PC-3 (cell line): ENCODE measurements around the gene SCARB1. TPM values are rescaled to one million over a fixed set of nuclear protein-coding genes. Genes with fewer than 3 reads are reported as not detected.

Experiments
- ATAC-seq: fragments of 200-7000 bp; cut with Tn5 transposase; 2 replicates; pipeline ENCODE4 v1.9.1; 2020; ENCODE audit warnings: mild to moderate bottlenecking, moderate library complexity
- BruUV-seq: library from RNA; stranded (reverse); fragments of 400-500 nt; replicated peaks from 2 replicates; lab custom pipeline; 2021; lab: Mats Ljungman, UMichigan
- CTCF ChIA-PET: fragments of 300-600 bp; sonication (Branson Sonifier 250); formaldehyde crosslinking; loops from one replicate; lab custom pipeline; 2022; ENCODE audit warnings: antibody characterized with exemption; lab: Charles Lee
- POLR2A ChIA-PET: fragments of 300-600 bp; sonication (Branson Sonifier 250); formaldehyde crosslinking; loops from one replicate; lab custom pipeline; 2022; ENCODE audit warnings: antibody characterized with exemption; ENCODE audit not compliant: unreplicated experiment; lab: Charles Lee
- DNase-seq: peaks from one replicate; pipeline ENCODE4 v3.0.0-alpha.2; 2015
- H2AFZ ChIP-seq: fragments of 300-600 bp; sonication (generic); 2 replicates; pipeline ENCODE4 v1.6.0; 2016; ENCODE audit warnings: antibody characterized with exemption, low read length
- H3F3A ChIP-seq: fragments of 300-600 bp; sonication (generic); one replicate; pipeline ENCODE4 v1.6.0; 2017; ENCODE audit warnings: antibody characterized with exemption, low read length, control low read depth, mild to moderate bottlenecking; ENCODE audit not compliant: unreplicated experiment
- H3K27ac ChIP-seq: fragments of 300-600 bp; sonication (generic); 2 replicates; pipeline ENCODE4 v1.5.1; 2016; ENCODE audit warnings: mild to moderate bottlenecking, low read length
- H3K27me3 ChIP-seq: fragments of 300-600 bp; sonication (generic); 2 replicates; pipeline ENCODE4 v1.6.1; 2016; ENCODE audit warnings: low read length, mixed read lengths
- H3K36me3 ChIP-seq: fragments of 300-600 bp; sonication (generic); 2 replicates; pipeline ENCODE4 v1.6.1; 2016; ENCODE audit warnings: low read depth, mixed run types, low read length, mixed read lengths
- H3K4me1 ChIP-seq: fragments of 300-600 bp; sonication (generic); 2 replicates; pipeline ENCODE4 v1.5.1; 2016; ENCODE audit warnings: low read length; ENCODE audit not compliant: insufficient read depth
- H3K4me2 ChIP-seq: fragments of 300-600 bp; sonication (generic); 2 replicates; pipeline ENCODE4 v1.6.0; 2016; ENCODE audit warnings: low read length
- H3K4me3 ChIP-seq: fragments of 300-600 bp; sonication (generic); 2 replicates; pipeline ENCODE4 v1.5.1; 2016; ENCODE audit warnings: mild to moderate bottlenecking, low read length, mixed read lengths
- H3K79me2 ChIP-seq: fragments of 300-600 bp; sonication (generic); 2 replicates; pipeline ENCODE4 v1.6.1; 2017; ENCODE audit warnings: low read length, mixed read lengths
- H3K9ac ChIP-seq: fragments of 300-600 bp; sonication (generic); 2 replicates; pipeline ENCODE4 v1.6.0; 2016; ENCODE audit warnings: mild to moderate bottlenecking, low read length
- H3K9me2 ChIP-seq: fragments of 300-600 bp; sonication (generic); replicated peaks from 2 replicates; pipeline ENCODE4 v1.6.1; 2016; ENCODE audit warnings: mixed run types, low read length, mixed read lengths
- H3K9me3 ChIP-seq: fragments of 300-600 bp; sonication (generic); 2 replicates; pipeline ENCODE4 v1.6.1; 2016; ENCODE audit warnings: low read length, mixed read lengths
- H4K20me1 ChIP-seq: fragments of 300-600 bp; sonication (generic); 2 replicates; pipeline ENCODE4 v1.6.1; 2016; ENCODE audit warnings: low read length, mixed read lengths
- EZH2 ChIP-seq: fragments of 300-600 bp; sonication (generic); IDR thresholded peaks from one replicate; pipeline ENCODE4 v1.6.1; 2017; ENCODE audit warnings: antibody characterized with exemption, mild to moderate bottlenecking, low read length; ENCODE audit not compliant: unreplicated experiment
- EZH2phosphoT487 ChIP-seq: fragments of 300-600 bp; sonication (generic); IDR thresholded peaks from 2 replicates; pipeline ENCODE4 v1.6.1; 2018; ENCODE audit warnings: mild to moderate bottlenecking, antibody characterized with exemption, low read length, borderline replicate concordance
- intact Hi-C: fragments of 100-400 bp; cut with micrococcal nuclease; formaldehyde crosslinking; loops from 2 replicates; pipeline ENCODE4 v1.9.0; 2023
- total RNA-seq: library from RNA; depleted of rRNA; stranded (reverse); fragments of >200 nt; gene quantifications from 2 replicates; pipeline ENCODE4 v1.2.3, GENCODE V29; 2014
- TF ChIP-seq, protein P1 (sequence below): fragments of 300-600 bp; sonication (generic); conservative IDR thresholded peaks from 2 replicates; pipeline ENCODE4 v1.5.1; 2017; ENCODE audit warnings: antibody characterized with exemption, low read depth, mild to moderate bottlenecking, low read length

The SCARB1 gene
- total RNA-seq, 1 experiment from 2014 or later: 79.1 TPM

DNA sequence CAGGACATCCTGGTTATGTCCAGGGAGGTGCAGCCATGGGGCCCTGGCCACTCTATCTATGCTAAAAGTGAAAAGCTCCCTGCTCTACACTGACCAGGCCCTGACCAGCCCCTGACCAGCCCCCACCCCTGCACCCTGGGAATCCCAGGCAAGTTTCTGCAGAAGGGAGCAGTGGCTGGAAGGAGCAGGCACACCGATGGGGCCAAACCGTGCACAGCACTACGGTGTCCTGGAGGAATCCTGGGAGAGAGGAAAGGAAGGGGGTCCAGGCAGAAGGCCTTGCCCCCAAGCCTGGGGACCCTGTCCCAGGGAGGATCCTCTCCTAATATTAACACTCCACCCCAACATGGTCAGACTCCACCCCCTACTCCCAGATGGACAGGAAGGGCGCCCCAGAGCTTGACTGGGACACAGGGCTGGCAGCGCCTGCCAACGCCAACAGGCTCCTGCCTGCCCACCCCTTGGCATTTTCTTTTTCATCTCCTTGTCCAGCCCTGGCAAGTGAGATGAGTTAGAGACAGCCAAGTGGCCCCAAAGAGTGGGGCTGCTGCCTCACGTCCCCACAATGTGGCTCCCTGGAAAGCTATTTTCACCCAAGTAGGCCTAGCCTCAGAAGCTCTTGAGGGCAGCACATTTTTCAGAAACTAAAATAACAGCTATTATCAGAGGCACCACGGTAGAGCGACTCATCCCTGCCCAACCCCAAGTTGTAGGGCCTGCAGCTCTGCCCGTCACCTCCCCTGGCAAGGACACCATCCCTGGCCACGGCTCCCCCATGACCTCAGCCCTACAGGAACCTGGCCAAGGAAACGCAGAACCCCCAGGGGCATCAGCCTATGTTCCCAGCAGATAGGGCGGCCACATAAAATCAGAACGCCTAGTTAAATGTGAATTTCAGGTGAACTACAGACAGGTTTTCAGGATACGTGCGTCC lies 82.6 kb downstream of the SCARB1 start:
- peak; percentile 25 for ATAC-seq
- Histone ChIP-seq H2AFZ (no peak overlapping the region), H3K79me2 (no peaks in the 10 kb centered on the region), H4K20me1 (no peaks in the 10 kb centered on the region), H3K4me2 (no peak overlapping the region), H3K27ac (no peak overlapping the region), H3K9ac (no peak overlapping the region), H3K9me2 (no peaks in the 10 kb centered on the region), H3K27me3 (no peaks in the 10 kb centered on the region), H3K4me3 (no peak overlapping the region), H3K36me3 (peaks cover 11% of the 10 kb centered on the region), H3F3A (peaks cover 7% of the 10 kb centered on the region), H3K9me3 (no peaks in the 10 kb centered on the region), H3K4me1 (peaks cover 6% of the 10 kb centered on the region)
- intact Hi-C loops: no loop called here
- no peak for TF ChIP-seq EZH2
- TF ChIP-seq EZH2phosphoT487: no peak
- TF ChIP-seq, protein P1, sequence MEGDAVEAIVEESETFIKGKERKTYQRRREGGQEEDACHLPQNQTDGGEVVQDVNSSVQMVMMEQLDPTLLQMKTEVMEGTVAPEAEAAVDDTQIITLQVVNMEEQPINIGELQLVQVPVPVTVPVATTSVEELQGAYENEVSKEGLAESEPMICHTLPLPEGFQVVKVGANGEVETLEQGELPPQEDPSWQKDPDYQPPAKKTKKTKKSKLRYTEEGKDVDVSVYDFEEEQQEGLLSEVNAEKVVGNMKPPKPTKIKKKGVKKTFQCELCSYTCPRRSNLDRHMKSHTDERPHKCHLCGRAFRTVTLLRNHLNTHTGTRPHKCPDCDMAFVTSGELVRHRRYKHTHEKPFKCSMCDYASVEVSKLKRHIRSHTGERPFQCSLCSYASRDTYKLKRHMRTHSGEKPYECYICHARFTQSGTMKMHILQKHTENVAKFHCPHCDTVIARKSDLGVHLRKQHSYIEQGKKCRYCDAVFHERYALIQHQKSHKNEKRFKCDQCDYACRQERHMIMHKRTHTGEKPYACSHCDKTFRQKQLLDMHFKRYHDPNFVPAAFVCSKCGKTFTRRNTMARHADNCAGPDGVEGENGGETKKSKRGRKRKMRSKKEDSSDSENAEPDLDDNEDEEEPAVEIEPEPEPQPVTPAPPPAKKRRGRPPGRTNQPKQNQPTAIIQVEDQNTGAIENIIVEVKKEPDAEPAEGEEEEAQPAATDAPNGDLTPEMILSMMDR: no peak
- ChIA-PET POLR2A (interaction anchor here (0.6 kb wide), 1 partner anchor 360 kb away, joined by 3 read pairs; no protein-coding TSS in a partner anchor), CTCF (no interaction called here)
- no peak for DNase-seq
- BruUV-seq: no TSS peak

DNA sequence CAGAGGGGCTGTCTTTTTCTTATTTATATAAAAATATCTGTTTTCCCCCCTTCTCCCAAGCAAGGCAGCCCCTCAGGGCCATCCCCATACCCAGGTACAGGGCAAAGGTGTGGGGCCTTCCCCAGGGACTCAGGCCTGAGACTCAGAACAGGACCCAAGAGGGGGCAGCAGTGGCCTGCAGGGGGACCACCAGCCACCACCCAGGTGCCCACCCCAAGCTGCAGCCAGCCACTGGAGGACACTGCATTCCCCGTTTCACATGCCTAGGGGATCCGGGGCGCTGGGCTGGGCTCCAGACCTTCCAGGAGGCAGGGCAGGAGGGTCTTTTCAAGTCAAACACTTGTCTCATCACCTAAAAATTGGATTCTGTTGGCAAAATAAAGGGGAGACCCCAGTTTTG lies 83.3 kb downstream of the SCARB1 start:
- peaks cover 7% of the 10 kb centered on the region for H3F3A ChIP-seq
- H3K4me1 ChIP-seq: peaks cover 13% of the 10 kb centered on the region
- ATAC-seq (no peak), DNase-seq (no peak)
- H4K20me1 ChIP-seq: no peaks in the 10 kb centered on the region
- ChIA-PET POLR2A (no interaction called here), CTCF (no interaction called here)
- no peak overlapping the region for H3K4me3 ChIP-seq
- TF ChIP-seq EZH2 (no peak), EZH2phosphoT487 (no peak)
- TF ChIP-seq, protein P1: no peak
- no peaks in the 10 kb centered on the region for H3K27me3 ChIP-seq
- H3K9me3 ChIP-seq: no peaks in the 10 kb centered on the region
- H3K9ac ChIP-seq: no peak overlapping the region
- intact Hi-C loops: no loop called here
- H2AFZ ChIP-seq: no peak overlapping the region
- peaks cover 5% of the 10 kb centered on the region for H3K36me3 ChIP-seq
- no TSS peak for BruUV-seq
- H3K79me2 ChIP-seq: no peaks in the 10 kb centered on the region
- H3K27ac ChIP-seq: no peak overlapping the region
- H3K9me2 ChIP-seq: no peaks in the 10 kb centered on the region
- no peak overlapping the region for H3K4me2 ChIP-seq
